Ramos (cell line): ENCODE results near the gene GRAMD1B.

Source experiments
- in situ Hi-C: fragments of 300-500 bp; cut with MboI; formaldehyde crosslinking; loops from one replicate; pipeline ENCODE4 v1.14.3; 2022; ENCODE audit warnings: low sequenced_read_pairs; ENCODE audit not compliant: unreplicated experiment

Gene GRAMD1B

GRCh38 chr11:123429913-123430720 is at the start of gene GRAMD1B:
GRAMD1B (plus strand) TSS chr11:123430269; CDS start chr11:123430793, 524 bp downstream.
- in situ Hi-C loops: no loop called here

GRCh38 chr11:123381149-123381548 is 48.9 kb upstream of the GRAMD1B start:
- in situ Hi-C loops: no loop called here

- in situ Hi-C loops: no loop called here
These were observed 48.1 kb upstream of the GRAMD1B start for GRCh38 chr11:123381817-123382554.

DNA sequence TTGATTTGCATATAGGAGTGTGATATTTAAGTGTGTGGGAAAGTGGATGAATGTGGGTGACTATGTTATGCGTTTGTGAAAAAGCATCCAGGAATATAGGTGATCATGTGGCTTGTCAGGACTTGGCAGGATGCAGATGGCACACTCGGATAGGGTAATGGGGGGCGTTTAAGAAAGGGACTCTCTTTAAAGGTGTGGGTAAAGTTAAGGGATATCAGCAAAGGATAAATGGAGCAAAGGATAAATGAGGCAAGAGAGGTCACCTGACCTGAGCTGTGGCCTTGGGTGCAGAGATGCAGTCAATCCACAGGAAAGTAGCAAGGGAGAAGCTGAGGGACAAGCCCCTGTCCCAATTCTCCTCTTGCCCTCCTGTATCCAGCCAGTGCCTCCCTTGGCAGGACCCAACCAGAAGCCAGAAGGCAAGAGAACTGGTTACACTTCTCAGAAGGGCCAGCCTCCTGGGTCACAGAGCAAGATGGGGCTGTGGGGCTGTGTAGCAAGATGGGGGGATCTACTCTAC is 47.5 kb upstream of the GRAMD1B start:
- in situ Hi-C loops: no loop called here

DNA sequence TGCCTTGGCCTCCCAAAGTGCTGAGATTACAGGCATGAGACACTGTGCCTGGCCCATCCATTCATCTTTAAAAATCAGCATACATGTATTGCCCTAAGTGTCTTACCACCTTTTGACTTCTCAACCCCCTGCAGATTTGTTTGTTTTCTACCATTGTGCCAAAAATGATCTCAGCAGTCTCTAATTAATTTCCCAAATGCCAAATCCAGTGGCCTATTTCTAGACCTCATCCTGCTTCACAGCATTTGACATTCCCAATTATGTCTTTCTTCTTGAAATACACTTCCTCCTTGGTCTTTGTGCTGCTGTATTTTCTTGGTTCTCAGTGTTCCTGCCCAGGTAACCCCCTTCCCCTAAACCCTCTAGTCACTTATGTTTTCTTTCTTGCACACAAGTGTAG is 46.0 kb upstream of the GRAMD1B start:
- in situ Hi-C loops: no loop called here

DNA sequence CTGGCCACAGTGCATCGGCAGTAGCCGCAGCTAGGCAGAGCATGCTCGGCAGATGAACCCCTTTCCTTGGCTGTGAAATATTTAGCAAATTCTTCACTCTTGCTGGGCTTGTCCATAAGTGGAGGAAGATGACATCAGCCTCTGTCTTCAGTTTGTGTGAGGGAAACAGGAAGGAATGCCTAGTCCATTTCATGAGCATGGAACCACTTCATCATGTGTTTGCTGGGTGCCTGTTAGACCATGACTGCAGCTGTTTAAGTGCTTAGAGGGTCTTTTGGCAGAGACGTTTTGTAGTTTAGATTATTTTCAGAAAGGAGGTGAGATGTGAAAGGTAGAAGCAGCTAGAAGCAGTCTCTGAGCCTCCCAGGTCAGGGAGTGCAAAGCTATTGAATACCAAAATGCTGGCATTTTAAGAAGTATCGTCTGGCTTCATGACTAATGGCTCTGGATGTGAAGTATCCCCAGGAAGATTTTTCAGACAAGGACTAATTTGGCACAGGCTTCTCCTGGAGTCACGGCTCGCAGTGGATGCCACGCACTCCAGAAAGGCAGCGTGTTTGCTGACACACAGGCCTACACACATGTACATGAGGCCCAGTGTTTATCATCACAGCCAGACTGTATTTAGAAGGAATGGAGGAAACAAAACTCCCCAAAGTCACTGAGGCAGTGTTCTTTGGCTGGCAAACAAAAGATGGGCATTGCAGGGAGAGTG is 43.1 kb upstream of the GRAMD1B start:
- in situ Hi-C loops: no loop called here

- in situ Hi-C loops: no loop called here
These were observed 41.4 kb upstream of the GRAMD1B start for GRCh38 chr11:123388640-123389039.

GRCh38 chr11:123390146-123390545 is 39.9 kb upstream of the GRAMD1B start:
- in situ Hi-C loops: no loop called here

DNA sequence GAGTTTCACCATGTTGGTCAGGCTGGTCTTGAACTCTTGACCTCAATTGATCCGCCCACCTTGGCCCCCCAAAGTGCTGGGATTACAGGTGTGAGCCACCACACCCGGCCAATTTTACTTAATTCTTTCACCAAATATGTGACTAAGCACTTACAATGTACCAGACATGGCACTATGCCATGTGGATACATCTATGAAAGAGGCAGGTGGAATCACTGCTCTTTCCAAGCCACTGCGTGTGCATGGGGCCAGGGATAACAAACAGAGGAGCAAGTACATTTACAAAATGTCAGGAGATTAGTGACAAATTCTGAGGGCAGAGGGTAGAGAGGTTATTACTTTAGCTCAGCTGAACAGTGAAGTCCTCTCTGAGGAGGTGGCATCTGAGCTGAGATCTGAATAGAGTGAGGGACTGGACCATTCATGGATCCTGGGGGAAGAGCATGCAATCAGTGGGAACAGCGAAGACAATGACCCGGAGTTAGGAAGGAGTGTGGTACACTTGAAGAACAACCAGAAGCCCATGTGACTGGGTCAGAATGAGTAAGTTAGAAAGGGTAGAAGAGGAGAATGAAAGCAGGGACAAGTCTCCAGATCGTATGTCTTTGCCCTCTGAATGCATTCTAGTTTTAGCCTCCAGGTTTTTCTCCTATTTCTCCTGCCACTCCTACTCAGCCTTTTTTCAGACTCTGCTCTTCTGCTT is 38.3 kb upstream of the GRAMD1B start:
- in situ Hi-C loops: no loop called here

DNA sequence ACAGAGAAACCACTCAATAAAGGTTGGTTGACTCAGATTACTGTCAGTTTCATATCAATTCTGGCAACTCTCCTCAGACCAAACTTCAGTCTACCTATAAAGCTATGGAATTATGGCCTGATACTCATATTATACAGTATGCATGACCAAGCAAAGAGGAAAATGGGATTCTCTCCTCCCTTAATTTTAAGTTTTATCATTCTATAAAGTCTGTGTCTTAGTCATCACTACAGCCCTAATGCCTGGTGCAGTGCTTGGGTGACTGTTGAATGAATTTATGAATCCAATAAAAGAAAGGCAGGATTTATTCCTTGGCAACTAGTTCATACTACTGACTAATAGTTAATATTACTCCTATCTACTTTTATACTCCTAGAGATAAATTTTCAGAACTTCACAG is 37.6 kb upstream of the GRAMD1B start:
- in situ Hi-C loops: no loop called here

- in situ Hi-C loops: no loop called here
These were observed 37.2 kb upstream of the GRAMD1B start for GRCh38 chr11:123392844-123393243.

DNA sequence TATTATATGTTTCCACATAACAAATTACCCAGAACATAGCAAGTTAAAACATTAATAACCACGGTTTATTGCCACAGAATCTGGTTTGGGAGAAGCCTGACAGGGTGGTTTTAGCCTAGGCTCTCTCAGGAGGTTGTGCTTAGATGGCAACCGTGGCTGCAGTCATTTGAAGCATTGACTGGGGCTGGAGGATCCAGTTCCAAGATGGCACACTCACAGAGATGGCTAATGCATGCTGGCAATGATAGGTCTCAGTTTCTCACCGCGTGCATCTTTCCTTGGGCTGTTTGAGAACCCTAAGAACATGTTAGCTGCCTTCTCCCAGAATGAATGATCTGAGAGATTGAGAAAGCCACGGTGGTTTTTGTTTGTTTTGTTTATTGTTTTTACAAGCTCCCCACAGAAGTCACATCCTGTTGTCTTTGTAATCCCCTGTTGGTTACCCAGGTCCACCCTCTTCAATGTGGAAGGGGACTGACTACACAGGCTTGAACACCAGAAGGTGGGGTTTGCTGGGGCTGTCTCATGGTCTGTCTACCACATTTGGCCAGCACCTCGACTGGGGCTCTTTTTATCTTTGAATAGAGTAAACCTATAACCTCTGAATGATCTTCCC is 36.6 kb upstream of the GRAMD1B start:
- in situ Hi-C loops: no loop called here

- in situ Hi-C loops: no loop called here
These were observed 25.4 kb upstream of the GRAMD1B start for GRCh38 chr11:123404676-123405075.

DNA sequence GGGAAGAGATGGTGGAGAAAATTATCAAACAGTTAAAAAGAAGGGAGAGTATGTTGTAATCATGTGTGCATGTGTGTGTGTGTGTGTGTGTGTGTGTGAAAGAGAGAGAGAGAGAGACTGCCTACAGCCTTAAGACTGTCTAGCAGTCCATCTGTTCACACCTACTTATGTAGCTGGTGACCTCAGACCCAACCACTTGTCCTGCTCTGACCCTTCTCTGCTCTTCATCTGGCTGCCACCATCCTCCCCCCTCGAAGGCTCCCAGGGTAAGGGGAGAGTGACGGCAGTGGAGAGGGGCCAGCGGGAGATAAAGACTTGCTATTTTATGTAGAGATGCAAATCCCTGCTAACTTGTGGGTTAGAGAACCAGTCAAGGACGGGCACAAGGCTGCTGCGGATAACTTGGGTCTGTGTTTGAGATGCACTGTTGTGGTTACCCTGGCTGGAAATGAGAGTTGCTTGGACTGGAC is 24.9 kb upstream of the GRAMD1B start:
- in situ Hi-C loops: no loop called here

DNA sequence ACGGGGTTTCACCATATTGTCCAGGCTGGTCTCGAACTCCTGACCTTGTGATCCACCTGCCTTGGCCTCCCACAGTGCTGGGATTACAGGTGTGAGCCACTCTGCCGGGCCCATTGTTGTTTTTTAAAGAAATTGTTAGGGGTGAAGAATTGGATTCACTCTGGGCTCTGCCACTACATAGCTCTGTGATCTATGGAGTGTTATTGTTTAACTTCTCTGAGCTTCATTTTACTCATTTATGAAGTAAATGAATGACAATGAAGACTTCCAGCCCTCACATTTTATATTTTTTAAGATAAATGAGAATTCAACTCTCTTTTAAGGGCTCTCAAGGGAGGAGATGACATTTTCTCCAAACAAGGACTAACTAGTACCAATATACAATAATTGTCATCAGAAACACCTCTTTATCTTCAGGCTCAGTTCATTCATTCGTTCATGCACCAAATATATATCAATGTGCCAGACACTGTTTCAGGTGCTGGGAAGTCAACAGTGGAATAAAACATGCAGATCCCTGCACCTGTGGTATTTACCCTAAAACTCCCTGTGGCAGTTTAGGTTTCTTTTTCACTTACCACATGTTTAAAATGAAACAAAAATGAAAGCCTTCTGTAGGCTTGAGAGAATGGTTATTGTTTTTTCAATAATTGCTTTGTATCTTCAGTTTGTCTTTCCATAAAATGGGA is 23.5 kb upstream of the GRAMD1B start:
- in situ Hi-C loops: no loop called here

GRCh38 chr11:123407130-123407995 is 22.7 kb upstream of the GRAMD1B start:
- in situ Hi-C loops: no loop called here

DNA sequence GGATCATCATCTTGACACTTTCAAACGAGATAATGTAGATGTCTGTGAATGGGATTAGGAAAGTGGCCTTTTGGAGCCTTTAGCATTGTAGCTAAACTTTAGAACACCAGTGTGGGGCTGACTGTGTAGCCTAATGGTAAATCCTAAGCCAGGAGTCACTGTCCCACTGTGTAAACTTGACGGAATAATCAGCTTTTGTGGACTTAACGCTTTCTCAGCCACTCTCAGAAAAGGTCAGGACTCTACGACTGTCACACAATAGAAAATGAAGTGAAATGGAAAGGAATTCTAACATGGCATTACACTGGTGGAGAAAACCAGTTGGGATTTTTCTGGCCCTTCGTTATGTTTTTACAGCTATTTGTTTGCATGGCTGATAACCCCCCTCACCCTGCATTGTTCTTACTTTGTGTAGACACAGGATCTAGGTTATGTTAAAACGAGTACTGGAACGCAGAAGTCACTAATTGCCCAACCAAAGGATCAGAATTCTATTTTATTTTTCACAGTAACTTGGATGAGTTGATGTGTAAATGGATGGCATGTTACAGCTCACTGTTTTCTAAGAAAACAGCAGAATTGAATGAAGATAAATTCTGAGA is 22.0 kb upstream of the GRAMD1B start:
- in situ Hi-C loops: no loop called here
